Measurements from ENCODE around the gene ZSCAN26.
A peak's percentile ranks its signal among the peaks of the same experiment; 100 is the strongest.

The ZSCAN26 gene

DNA sequence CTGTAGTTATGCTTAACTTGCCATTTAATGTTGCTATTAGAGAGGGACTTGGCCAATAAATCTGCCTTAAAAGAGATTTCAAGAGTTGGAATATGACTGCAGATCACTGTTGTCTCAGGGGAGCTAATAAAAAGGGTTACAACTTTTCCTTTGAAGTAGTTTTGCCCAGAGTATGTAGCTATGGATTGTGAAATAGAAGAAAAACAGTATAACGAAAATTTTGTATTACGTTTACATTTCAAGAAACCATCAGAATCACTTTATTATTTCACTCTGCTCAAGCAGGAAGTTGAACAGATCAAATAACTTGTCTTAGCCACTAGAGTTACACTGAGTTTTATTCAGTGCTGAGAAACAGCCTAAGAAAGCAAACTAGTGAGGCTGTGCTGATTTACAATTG lies 3.0 kb upstream of the ZSCAN26 start:
- Histone ChIP-seq H3K9me3 (replicated peaks; ENCODE audit: low read length) (peaks cover 5% of the 10 kb centered on the region), H3K9ac (ENCODE audit: low read depth, low read length) (peak overlapping the region; percentile 12), H3K36me3 (ENCODE audit: insufficient read depth, low read length) (no peaks in the 10 kb centered on the region), H3K27me3 (ENCODE audit: control insufficient read depth, insufficient read depth, low read length) (no peaks in the 10 kb centered on the region), H3K4me1 (ENCODE audit: control insufficient read depth, insufficient read depth, low read length) (peaks cover 26% of the 10 kb centered on the region), H3K4me2 (ENCODE audit: low read length) (no peak overlapping the region), H3K4me3 (ENCODE audit: low read length) (no peak overlapping the region)

DNA sequence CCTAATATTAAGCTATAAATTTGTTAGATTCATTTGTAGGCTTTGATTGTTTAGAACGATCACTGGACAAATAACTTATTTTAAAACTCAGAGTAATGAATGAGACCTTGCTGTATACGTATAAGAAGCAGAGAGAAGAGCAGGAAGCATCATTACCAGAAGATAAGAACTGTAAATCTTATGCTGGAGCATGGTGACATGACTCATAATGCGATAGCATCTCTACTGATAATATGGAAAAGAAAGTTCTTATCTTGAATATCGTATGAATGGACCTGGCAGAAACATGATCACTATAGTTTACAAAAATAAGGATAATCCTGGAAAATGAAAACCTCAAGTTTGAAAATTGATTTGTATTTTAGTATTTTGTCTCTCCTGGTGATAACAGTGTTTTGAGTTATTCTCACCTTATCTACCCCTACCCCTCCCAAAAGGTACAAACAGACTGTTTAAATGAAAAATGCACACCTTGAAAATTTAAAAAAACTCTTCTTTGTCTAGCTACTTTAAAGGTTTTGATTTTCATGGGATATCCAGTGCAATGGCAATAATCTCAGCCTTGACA lies 2.0 kb upstream of the ZSCAN26 start:
- Histone ChIP-seq H3K9ac (ENCODE audit: low read depth, low read length) (no peak overlapping the region), H3K4me3 (ENCODE audit: low read length) (no peak overlapping the region), H3K4me2 (ENCODE audit: low read length) (no peak overlapping the region), H3K36me3 (ENCODE audit: insufficient read depth, low read length) (no peaks in the 10 kb centered on the region), H3K9me3 (replicated peaks; ENCODE audit: low read length) (no peaks in the 10 kb centered on the region), H3K4me1 (ENCODE audit: control insufficient read depth, insufficient read depth, low read length) (peaks cover 25% of the 10 kb centered on the region), H3K27me3 (ENCODE audit: control insufficient read depth, insufficient read depth, low read length) (no peaks in the 10 kb centered on the region)

DNA sequence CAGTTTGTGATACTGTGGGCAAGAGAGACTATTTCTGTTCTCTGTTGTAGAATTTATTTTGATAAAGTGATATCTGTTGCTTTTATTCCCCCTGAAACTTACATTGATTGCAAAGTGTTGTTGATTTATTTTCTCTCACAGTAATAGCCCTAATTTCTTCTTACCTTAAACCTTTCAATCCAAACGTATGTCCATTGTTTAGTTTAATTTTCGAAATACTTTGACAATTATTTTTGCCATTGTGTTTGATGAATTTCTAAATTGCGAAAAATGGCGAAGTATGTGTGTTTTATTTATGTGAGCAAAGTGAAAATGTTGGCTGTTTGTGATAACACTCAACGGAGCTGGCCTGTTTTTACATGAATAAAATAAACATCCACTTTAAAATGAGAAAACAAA lies 381 bp upstream of the ZSCAN26 start:
- H3K9ac ChIP-seq (ENCODE audit: low read depth, low read length), result peak overlapping the region; percentile 90
- H3K4me2 ChIP-seq (ENCODE audit: low read length), result peak overlapping the region; percentile 87
- no peaks in the 10 kb centered on the region for H3K9me3 ChIP-seq (replicated peaks; ENCODE audit: low read length)
- no peaks in the 10 kb centered on the region for H3K27me3 ChIP-seq (ENCODE audit: control insufficient read depth, insufficient read depth, low read length)
- peak overlapping the region; percentile 84 for H3K4me3 ChIP-seq (ENCODE audit: low read length)
- no peaks in the 10 kb centered on the region for H3K36me3 ChIP-seq (ENCODE audit: insufficient read depth, low read length)
- H3K4me1 ChIP-seq (ENCODE audit: control insufficient read depth, insufficient read depth, low read length), result peaks cover 25% of the 10 kb centered on the region

GRCh38 chr6:28267695-28268059 lies 734 bp downstream of the ZSCAN26 start:
- peak overlapping the region; percentile 90 for H3K9ac ChIP-seq (ENCODE audit: low read depth, low read length)

GRCh38 chr6:28269492-28269891 lies 2.5 kb downstream of the ZSCAN26 start:
- Histone ChIP-seq H3K4me2 (ENCODE audit: low read length) (peak overlapping the region; percentile 53), H3K27me3 (ENCODE audit: control insufficient read depth, insufficient read depth, low read length) (no peaks in the 10 kb centered on the region), H3K4me1 (ENCODE audit: control insufficient read depth, insufficient read depth, low read length) (peaks cover 17% of the 10 kb centered on the region), H3K4me3 (ENCODE audit: low read length) (peak overlapping the region; percentile 14), H3K9ac (ENCODE audit: low read depth, low read length) (no peak overlapping the region), H3K9me3 (replicated peaks; ENCODE audit: low read length) (no peaks in the 10 kb centered on the region), H3K36me3 (ENCODE audit: insufficient read depth, low read length) (peaks cover 22% of the 10 kb centered on the region)

More at GRCh38 chr6:28267695-28268059, 734 bp downstream of the ZSCAN26 start:
- no peaks in the 10 kb centered on the region for H3K9me3 ChIP-seq (replicated peaks; ENCODE audit: low read length)
- H3K4me2 ChIP-seq (ENCODE audit: low read length), result peak overlapping the region; percentile 87
- H3K4me3 ChIP-seq (ENCODE audit: low read length), result peak overlapping the region; percentile 84
- H3K4me1 ChIP-seq (ENCODE audit: control insufficient read depth, insufficient read depth, low read length), result peaks cover 25% of the 10 kb centered on the region
- H3K36me3 ChIP-seq (ENCODE audit: insufficient read depth, low read length), result peaks cover 9% of the 10 kb centered on the region
- H3K27me3 ChIP-seq (ENCODE audit: control insufficient read depth, insufficient read depth, low read length), result no peaks in the 10 kb centered on the region

DNA sequence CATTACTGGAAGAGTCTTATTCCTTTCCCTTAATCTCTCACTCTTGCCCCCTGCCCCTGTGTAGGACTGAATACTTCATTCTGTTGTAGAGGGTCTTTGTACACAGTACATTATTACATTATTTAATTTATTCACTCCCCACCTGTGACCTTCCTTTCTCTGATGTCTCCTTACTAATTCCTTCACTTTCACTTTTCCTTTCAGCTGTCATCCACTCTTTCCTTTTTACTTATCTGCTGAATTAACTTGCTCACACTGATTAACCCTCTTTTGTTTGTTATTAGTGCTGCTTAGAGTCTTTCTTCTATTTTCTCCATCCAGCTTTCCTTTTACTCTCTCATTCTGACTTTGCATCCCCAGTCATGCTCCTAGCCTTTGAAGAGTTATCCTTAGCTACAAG lies 7.9 kb downstream of the ZSCAN26 start:
- Histone ChIP-seq H3K9me3 (replicated peaks; ENCODE audit: low read length) (no peaks in the 10 kb centered on the region), H3K27me3 (ENCODE audit: control insufficient read depth, insufficient read depth, low read length) (no peaks in the 10 kb centered on the region), H3K36me3 (ENCODE audit: insufficient read depth, low read length) (peaks cover 52% of the 10 kb centered on the region), H3K9ac (ENCODE audit: low read depth, low read length) (no peak overlapping the region), H3K4me2 (ENCODE audit: low read length) (no peak overlapping the region), H3K4me3 (ENCODE audit: low read length) (no peak overlapping the region), H3K4me1 (ENCODE audit: control insufficient read depth, insufficient read depth, low read length) (no peaks in the 10 kb centered on the region)

GRCh38 chr6:28277746-28278145 lies 10.8 kb downstream of the ZSCAN26 start:
- Histone ChIP-seq H3K27me3 (ENCODE audit: control insufficient read depth, insufficient read depth, low read length) (no peaks in the 10 kb centered on the region), H3K36me3 (ENCODE audit: insufficient read depth, low read length) (peaks cover 42% of the 10 kb centered on the region), H3K4me2 (ENCODE audit: low read length) (no peak overlapping the region), H3K9me3 (replicated peaks; ENCODE audit: low read length) (no peaks in the 10 kb centered on the region), H3K9ac (ENCODE audit: low read depth, low read length) (no peak overlapping the region), H3K4me1 (ENCODE audit: control insufficient read depth, insufficient read depth, low read length) (peaks cover 7% of the 10 kb centered on the region), H3K4me3 (ENCODE audit: low read length) (no peak overlapping the region)

DNA sequence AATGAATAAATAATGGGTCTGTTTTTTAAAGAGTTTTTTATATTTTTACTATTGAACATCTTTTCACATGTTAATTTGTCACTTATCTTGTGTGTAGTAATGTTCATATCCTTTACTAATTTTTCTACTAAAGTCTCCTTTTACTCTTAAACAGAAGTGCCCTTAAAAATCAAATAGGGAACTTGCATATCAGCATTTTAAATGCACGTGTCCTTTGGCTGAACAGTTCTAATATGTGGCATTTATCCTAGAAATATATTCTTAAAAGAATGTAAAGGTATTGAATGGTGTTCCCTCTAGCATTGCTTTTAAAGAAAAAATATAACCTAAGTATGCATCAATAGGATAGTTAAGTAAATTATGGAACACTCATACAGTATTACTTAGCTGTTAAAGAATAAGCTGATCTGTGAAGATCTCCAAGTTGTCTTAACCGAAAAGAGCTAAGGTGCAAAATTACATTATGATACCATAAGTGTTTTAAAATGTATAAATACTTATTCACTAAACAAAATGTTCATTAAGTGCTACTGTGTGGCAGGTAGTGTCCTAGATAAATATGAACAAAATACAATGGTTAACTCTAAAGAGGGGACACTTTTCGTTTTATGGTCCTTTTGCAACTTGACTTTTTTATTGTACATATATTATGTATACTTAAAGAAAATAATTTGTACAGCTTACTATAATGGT lies 13.8 kb downstream of the ZSCAN26 start:
- Histone ChIP-seq H3K27me3 (ENCODE audit: control insufficient read depth, insufficient read depth, low read length) (no peaks in the 10 kb centered on the region), H3K9me3 (replicated peaks; ENCODE audit: low read length) (no peaks in the 10 kb centered on the region), H3K4me3 (ENCODE audit: low read length) (peak overlapping the region; percentile 86), H3K36me3 (ENCODE audit: insufficient read depth, low read length) (peaks cover 34% of the 10 kb centered on the region), H3K4me1 (ENCODE audit: control insufficient read depth, insufficient read depth, low read length) (peaks cover 7% of the 10 kb centered on the region), H3K9ac (ENCODE audit: low read depth, low read length) (peak overlapping the region; percentile 89), H3K4me2 (ENCODE audit: low read length) (peak overlapping the region; percentile 78)

DNA sequence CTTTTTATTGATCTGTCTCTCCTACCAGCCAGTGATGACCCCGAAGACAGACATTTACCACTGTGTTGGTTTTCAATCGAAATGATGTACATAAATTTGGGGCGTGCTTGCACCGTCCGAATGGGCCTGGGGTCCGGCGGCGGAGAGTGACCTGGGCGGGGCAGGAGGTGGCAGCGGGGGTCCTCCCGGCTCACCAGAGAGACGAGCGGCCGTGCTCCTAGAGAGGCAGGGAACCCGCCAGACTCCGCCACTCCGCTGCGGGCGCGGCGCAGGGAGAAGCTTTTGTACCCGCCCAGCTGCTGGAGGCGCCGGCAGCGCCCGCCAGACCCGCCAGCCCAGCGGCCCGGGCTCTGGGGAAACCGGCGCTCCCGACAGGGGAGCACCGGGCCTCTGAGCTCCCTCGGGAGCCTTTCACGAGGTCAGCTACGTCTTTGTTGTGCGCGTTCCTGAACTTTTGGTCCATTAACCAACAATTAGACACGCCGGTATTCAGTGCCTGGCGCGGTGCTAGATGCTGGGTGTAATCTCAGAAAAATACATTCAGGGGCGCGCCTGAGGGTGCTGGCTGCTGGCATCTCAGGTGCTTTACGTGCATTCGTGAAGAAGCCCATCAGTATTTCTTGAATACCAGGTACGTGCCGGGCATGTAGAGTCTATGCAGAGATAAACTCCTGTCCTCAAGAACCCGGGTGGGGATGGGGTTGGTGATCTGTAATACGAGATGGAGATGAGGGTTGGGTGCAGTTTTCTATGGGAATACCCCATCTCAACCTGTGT lies 14.5 kb downstream of the ZSCAN26 start, which contains the start of gene PGBD1:
TSS of gene PGBD1 (plus strand) at position 285 of the 777 bp plus-strand sequence. CDS start 2,242 bp downstream, outside the sequence.
- Histone ChIP-seq H3K9me3 (replicated peaks; ENCODE audit: low read length) (no peaks in the 10 kb centered on the region), H3K27me3 (ENCODE audit: control insufficient read depth, insufficient read depth, low read length) (no peaks in the 10 kb centered on the region), H3K4me2 (ENCODE audit: low read length) (peak within 1 kb of the TSS; percentile 78), H3K4me3 (ENCODE audit: low read length) (peak within 1 kb of the TSS; percentile 86), H3K36me3 (ENCODE audit: insufficient read depth, low read length) (peaks cover 30% of the 10 kb centered on the region), H3K4me1 (ENCODE audit: control insufficient read depth, insufficient read depth, low read length) (peaks cover 7% of the 10 kb centered on the region), H3K9ac (ENCODE audit: low read depth, low read length) (peak within 1 kb of the TSS; percentile 89)

- H3K4me2 ChIP-seq (ENCODE audit: low read length), result no peak overlapping the region
- peaks cover 34% of the 10 kb centered on the region for H3K36me3 ChIP-seq (ENCODE audit: insufficient read depth, low read length)
- no peaks in the 10 kb centered on the region for H3K9me3 ChIP-seq (replicated peaks; ENCODE audit: low read length)
- peaks cover 7% of the 10 kb centered on the region for H3K4me1 ChIP-seq (ENCODE audit: control insufficient read depth, insufficient read depth, low read length)
- H3K4me3 ChIP-seq (ENCODE audit: low read length), result no peak overlapping the region
- no peak overlapping the region for H3K9ac ChIP-seq (ENCODE audit: low read depth, low read length)
- no peaks in the 10 kb centered on the region for H3K27me3 ChIP-seq (ENCODE audit: control insufficient read depth, insufficient read depth, low read length)
These were observed 16.0 kb downstream of the ZSCAN26 start for GRCh38 chr6:28282926-28283325.

DNA sequence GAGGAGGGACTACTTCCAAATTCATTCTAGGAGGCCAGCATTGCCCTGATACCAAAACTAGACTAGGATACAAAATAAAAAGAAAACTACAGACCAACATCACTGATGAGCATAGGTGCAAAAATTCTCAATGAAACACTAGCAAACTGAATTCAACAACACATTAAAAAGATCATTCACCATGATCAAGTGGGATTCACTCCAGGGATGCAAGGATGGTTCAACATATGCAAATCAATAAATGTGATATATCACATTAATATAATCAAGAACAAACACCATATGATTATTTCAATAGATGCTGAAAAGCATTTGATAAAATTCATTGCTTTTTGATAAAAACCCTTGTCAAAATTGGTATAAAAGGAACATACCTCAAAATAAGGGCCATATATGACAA lies 24.6 kb downstream of the ZSCAN26 start:
- Histone ChIP-seq H3K27me3 (ENCODE audit: control insufficient read depth, insufficient read depth, low read length) (no peaks in the 10 kb centered on the region), H3K4me3 (ENCODE audit: low read length) (no peak overlapping the region), H3K9me3 (replicated peaks; ENCODE audit: low read length) (no peaks in the 10 kb centered on the region), H3K4me2 (ENCODE audit: low read length) (no peak overlapping the region), H3K4me1 (ENCODE audit: control insufficient read depth, insufficient read depth, low read length) (no peaks in the 10 kb centered on the region), H3K9ac (ENCODE audit: low read depth, low read length) (no peak overlapping the region), H3K36me3 (ENCODE audit: insufficient read depth, low read length) (peaks cover 24% of the 10 kb centered on the region)

All from skeletal muscle satellite cell (primary cell).